GM12878 (cell line): ENCODE results near the gene MATN1. TPM values are rescaled to one million over a fixed set of nuclear protein-coding genes. Genes with fewer than 3 reads are reported as not detected.

Source experiments
- CBFB ChIP-seq: IDR thresholded peaks from 2 replicates; pipeline ENCODE4 v1.6.1; 2016; ENCODE audit warnings: antibody characterized with exemption, low read depth
- CBX3 ChIP-seq: fragments of 200-600 bp; sonication (generic); IDR thresholded peaks from 2 replicates; pipeline ENCODE4 v1.6.1; 2016; ENCODE audit warnings: low read depth, borderline replicate concordance
- CBX5 ChIP-seq: sonication (generic); IDR thresholded peaks from 2 replicates; pipeline ENCODE4 v1.6.1; 2016; ENCODE audit warnings: low read depth, moderate library complexity, mild to moderate bottlenecking, inconsistent platforms
- CHD1 ChIP-seq: IDR thresholded peaks from 2 replicates; pipeline ENCODE4 v1.6.1; 2012; ENCODE audit warnings: low read depth, low read length, improper control_type of control experiment
- CREM ChIP-seq: IDR thresholded peaks from 2 replicates; pipeline ENCODE4 v1.6.1; 2014; ENCODE audit warnings: antibody characterized with exemption, low read depth
- EED ChIP-seq: sonication (generic); IDR thresholded peaks from 2 replicates; pipeline ENCODE4 v1.6.1; 2016; ENCODE audit warnings: antibody characterized with exemption, low read depth
- EGR1 ChIP-seq, 2 experiments: IDR thresholded peaks; 1 replicate in 1 of 2; 2 replicates in 1 of 2; pipeline ENCODE4 v1.6.1; 2011 to 2012; ENCODE audit warnings: low read depth in 2 of 2, low read length in 2 of 2, borderline replicate concordance in 1 of 2, mild to moderate bottlenecking in 1 of 2, moderate library complexity in 1 of 2
- ESRRA ChIP-seq: IDR thresholded peaks from 2 replicates; pipeline ENCODE4 v1.6.1; 2012; ENCODE audit warnings: mild to moderate bottlenecking, low read length, improper control_type of control experiment
- EZH2 ChIP-seq: IDR thresholded peaks from 2 replicates; pipeline ENCODE4 v1.6.1; 2012; ENCODE audit warnings: low read depth, mild to moderate bottlenecking, control low read depth, inconsistent platforms, low read length, borderline replicate concordance; ENCODE audit not compliant: control insufficient read depth
- FOXK2 ChIP-seq: fragments of 450-650 bp; IDR thresholded peaks from 2 replicates; pipeline ENCODE4 v1.6.1; 2017; ENCODE audit warnings: mild to moderate bottlenecking, moderate library complexity
- HCFC1 ChIP-seq: fragments of 150-350 bp; IDR thresholded peaks from 2 replicates; pipeline ENCODE4 v1.6.1; 2014; ENCODE audit warnings: low read length
- HDGF ChIP-seq: fragments of 450-650 bp; IDR thresholded peaks from 2 replicates; pipeline ENCODE4 v1.6.1; 2016; ENCODE audit warnings: antibody characterized with exemption
- IRF4 ChIP-seq: IDR thresholded peaks from 2 replicates; pipeline ENCODE4 v1.6.1; 2011; ENCODE audit warnings: low read depth, low read length
- MAX ChIP-seq: IDR thresholded peaks from 2 replicates; pipeline ENCODE4 v1.6.1; 2012; ENCODE audit warnings: low read depth, low read length, improper control_type of control experiment
- MEF2B ChIP-seq: fragments of 450-650 bp; IDR thresholded peaks from 2 replicates; pipeline ENCODE4 v1.6.1; 2018; ENCODE audit warnings: mild to moderate bottlenecking, moderate library complexity; ENCODE audit not compliant: partially characterized antibody, poor library complexity, severe bottlenecking
- MYB ChIP-seq: fragments of 150-350 bp; IDR thresholded peaks from 2 replicates; pipeline ENCODE4 v1.6.1; 2014; ENCODE audit warnings: mild to moderate bottlenecking, low read depth, low read length, borderline replicate concordance
- PAX5 ChIP-seq: IDR thresholded peaks from 2 replicates; pipeline ENCODE4 v1.6.1; 2011; ENCODE audit warnings: low read depth, low read length, borderline replicate concordance
- ZBED1 ChIP-seq: IDR thresholded peaks from 2 replicates; pipeline ENCODE4 v1.6.1; 2016; ENCODE audit warnings: borderline replicate concordance
- ZBTB33 ChIP-seq: fragments of 450-650 bp; IDR thresholded peaks from 2 replicates; pipeline ENCODE4 v1.6.1; 2017; ENCODE audit warnings: mild to moderate bottlenecking
- ZNF24 ChIP-seq: fragments of 450-650 bp; IDR thresholded peaks from 2 replicates; pipeline ENCODE4 v1.6.1; 2017; ENCODE audit warnings: antibody characterized with exemption, mild to moderate bottlenecking
- polyA plus RNA-seq, 11 experiments: library from polyadenylated mRNA; depleted of rRNA in 4 of 11; unstranded in 6 of 11; stranded (reverse) in 5 of 11; fragments of >200 nt; fragmentation: Nextera tagmentation in 4 of 11; fragmentation: Illumina TruSeq in 1 of 11; extraction: Ambion mirVana in 4 of 11; extraction: Trizol in 1 of 11; gene quantifications; 1 replicate in 1 of 11; 2 replicates in 10 of 11; pipeline versions ENCODE4 v1.2.1 to v1.2.3, GENCODE V29; 2011 to 2016; ENCODE audit warnings: inconsistent platforms in 2 of 11, missing spikeins in 2 of 11, low read depth in 1 of 11
- total RNA-seq, 4 experiments: library from RNA; depleted of rRNA in 3 of 4; stranded (reverse); fragments of >200 nt in 3 of 4; fragmentation: Illumina TruSeq in 1 of 4; extraction: Trizol in 1 of 4; gene quantifications; 2 replicates each; pipeline versions ENCODE4 v1.2.1 to v1.2.3, GENCODE V29; 2013 to 2021
- TF ChIP-seq, protein P1 (sequence below): fragments of 450-650 bp; IDR thresholded peaks from 2 replicates; pipeline ENCODE4 v1.6.1; 2018; ENCODE audit warnings: borderline replicate concordance, mild to moderate bottlenecking; ENCODE audit not compliant: partially characterized antibody
- TF ChIP-seq, protein P2 (sequence below): fragments of 450-650 bp; formaldehyde crosslinking; IDR thresholded peaks from 2 replicates; pipeline ENCODE4 v1.4.0; 2022; ENCODE audit warnings: mild to moderate bottlenecking, moderate library complexity
- TF ChIP-seq, protein P3 (sequence below): fragments of 450-650 bp; IDR thresholded peaks from 2 replicates; pipeline ENCODE4 v1.6.1; 2016; ENCODE audit warnings: mild to moderate bottlenecking

Gene MATN1
- total and polyA plus RNA-seq, 10 of the 15 experiments (the other 5 are each of a cell fraction or from before 2014, with no cell fraction given): 0.04 to 0.50 (median 0.10) TPM; not detected in 1

- TF ChIP-seq, protein P1, sequence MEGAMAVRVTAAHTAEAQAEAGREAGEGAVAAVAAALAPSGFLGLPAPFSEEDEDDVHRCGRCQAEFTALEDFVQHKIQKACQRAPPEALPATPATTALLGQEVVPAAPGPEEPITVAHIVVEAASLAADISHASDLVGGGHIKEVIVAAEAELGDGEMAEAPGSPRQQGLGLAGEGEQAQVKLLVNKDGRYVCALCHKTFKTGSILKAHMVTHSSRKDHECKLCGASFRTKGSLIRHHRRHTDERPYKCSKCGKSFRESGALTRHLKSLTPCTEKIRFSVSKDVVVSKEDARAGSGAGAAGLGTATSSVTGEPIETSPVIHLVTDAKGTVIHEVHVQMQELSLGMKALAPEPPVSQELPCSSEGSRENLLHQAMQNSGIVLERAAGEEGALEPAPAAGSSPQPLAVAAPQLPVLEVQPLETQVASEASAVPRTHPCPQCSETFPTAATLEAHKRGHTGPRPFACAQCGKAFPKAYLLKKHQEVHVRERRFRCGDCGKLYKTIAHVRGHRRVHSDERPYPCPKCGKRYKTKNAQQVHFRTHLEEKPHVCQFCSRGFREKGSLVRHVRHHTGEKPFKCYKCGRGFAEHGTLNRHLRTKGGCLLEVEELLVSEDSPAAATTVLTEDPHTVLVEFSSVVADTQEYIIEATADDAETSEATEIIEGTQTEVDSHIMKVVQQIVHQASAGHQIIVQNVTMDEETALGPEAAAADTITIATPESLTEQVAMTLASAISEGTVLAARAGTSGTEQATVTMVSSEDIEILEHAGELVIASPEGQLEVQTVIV: no peak
- TF ChIP-seq MAX: no peak
- TF ChIP-seq MYB: no peak
- peak; percentile 19; the same call in 1 of the 2 replicates for TF ChIP-seq IRF4
- no peak for TF ChIP-seq EZH2
- TF ChIP-seq ZNF24: no peak
- peak; percentile 97 for TF ChIP-seq ZBED1
- peak; percentile 76; the same call in 1 of the 2 replicates for TF ChIP-seq CBFB
- TF ChIP-seq ZBTB33: no peak
- peak; percentile 100 for TF ChIP-seq PAX5
- TF ChIP-seq EGR1 (IDR thresholded peaks at IDR 0.05; ENCODE audit: borderline replicate concordance in 1 of 2, low read depth in 2 of 2, low read length in 2 of 2): no peak
- TF ChIP-seq CREM: peak; percentile 95
- TF ChIP-seq HCFC1: no peak
- no peak for TF ChIP-seq HDGF
- TF ChIP-seq, protein P2, sequence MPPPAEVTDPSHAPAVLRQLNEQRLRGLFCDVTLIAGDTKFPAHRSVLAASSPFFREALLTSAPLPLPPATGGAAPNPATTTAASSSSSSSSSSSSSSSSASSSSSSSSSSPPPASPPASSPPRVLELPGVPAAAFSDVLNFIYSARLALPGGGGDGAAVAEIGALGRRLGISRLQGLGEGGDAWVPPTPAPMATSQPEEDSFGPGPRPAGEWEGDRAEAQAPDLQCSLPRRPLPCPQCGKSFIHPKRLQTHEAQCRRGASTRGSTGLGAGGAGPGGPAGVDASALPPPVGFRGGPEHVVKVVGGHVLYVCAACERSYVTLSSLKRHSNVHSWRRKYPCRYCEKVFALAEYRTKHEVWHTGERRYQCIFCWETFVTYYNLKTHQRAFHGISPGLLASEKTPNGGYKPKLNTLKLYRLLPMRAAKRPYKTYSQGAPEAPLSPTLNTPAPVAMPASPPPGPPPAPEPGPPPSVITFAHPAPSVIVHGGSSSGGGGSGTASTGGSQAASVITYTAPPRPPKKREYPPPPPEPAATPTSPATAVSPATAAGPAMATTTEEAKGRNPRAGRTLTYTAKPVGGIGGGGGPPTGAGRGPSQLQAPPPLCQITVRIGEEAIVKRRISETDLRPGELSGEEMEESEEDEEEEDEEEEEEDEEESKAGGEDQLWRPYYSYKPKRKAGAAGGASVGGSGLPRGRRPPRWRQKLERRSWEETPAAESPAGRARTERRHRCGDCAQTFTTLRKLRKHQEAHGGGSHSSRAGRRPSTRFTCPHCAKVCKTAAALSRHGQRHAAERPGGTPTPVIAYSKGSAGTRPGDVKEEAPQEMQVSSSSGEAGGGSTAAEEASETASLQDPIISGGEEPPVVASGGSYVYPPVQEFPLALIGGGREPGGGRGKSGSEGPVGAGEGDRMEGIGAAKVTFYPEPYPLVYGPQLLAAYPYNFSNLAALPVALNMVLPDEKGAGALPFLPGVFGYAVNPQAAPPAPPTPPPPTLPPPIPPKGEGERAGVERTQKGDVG (CRISPR knock-in tag): no peak
- TF ChIP-seq MEF2B: peak; percentile 96
- TF ChIP-seq EED: peak; percentile 98
- TF ChIP-seq, protein P3, sequence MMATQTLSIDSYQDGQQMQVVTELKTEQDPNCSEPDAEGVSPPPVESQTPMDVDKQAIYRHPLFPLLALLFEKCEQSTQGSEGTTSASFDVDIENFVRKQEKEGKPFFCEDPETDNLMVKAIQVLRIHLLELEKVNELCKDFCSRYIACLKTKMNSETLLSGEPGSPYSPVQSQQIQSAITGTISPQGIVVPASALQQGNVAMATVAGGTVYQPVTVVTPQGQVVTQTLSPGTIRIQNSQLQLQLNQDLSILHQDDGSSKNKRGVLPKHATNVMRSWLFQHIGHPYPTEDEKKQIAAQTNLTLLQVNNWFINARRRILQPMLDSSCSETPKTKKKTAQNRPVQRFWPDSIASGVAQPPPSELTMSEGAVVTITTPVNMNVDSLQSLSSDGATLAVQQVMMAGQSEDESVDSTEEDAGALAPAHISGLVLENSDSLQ: peak; percentile 59
- no peak for TF ChIP-seq ESRRA
- TF ChIP-seq FOXK2: no peak
- no peak for TF ChIP-seq CBX3
- no peak for TF ChIP-seq CBX5
- TF ChIP-seq CHD1: no peak
- TF ChIP-seq, all 136 proteins: peak for 53
These were observed 31.3 kb upstream of the MATN1 start (continued) for GRCh38 chr1:30754684-30755171.
